Skeletal muscle tissue (tissue), 4 donors: ENCODE measurements around the gene IKZF4. TPM values are rescaled to one million over a fixed set of nuclear protein-coding genes. Genes with fewer than 3 reads are reported as not detected.
"Not testable (repeated sequence)": the region's sequence is repeated elsewhere in the genome, so short reads cannot be mapped to it uniquely, and the experiment has no call there.

Experiments
- H3K27ac ChIP-seq: one replicate; pipeline ENCODE4 v1.7.0; 2013; ENCODE audit warnings: mild to moderate bottlenecking, low read depth, low read length, inconsistent platforms
- H3K27me3 ChIP-seq, 3 donors: one replicate each; pipeline ENCODE4 v1.7.0; 2013; ENCODE audit warnings: low read length in 3 of 3; ENCODE audit not compliant: control insufficient read depth in 3 of 3, insufficient read depth in 3 of 3
- H3K36me3 ChIP-seq, 3 donors: one replicate each; pipeline ENCODE4 v1.7.0; 2013; ENCODE audit warnings: low read length in 3 of 3; ENCODE audit not compliant: control insufficient read depth in 3 of 3, insufficient read depth in 3 of 3
- H3K4me1 ChIP-seq, 3 donors: one replicate each; pipeline ENCODE4 v1.7.0; 2013; ENCODE audit warnings: low read length in 3 of 3, mild to moderate bottlenecking in 3 of 3; ENCODE audit not compliant: control insufficient read depth in 3 of 3, insufficient read depth in 3 of 3
- H3K4me3 ChIP-seq, 3 donors: one replicate each; pipeline ENCODE4 v1.7.0; 2013; ENCODE audit warnings: low read length in 3 of 3
- H3K9ac ChIP-seq, 3 donors: one replicate each; pipeline ENCODE4 v1.7.0; 2013; ENCODE audit warnings: low read length in 3 of 3, mild to moderate bottlenecking in 3 of 3, moderate library complexity in 2 of 3, low read depth in 1 of 3
- H3K9me3 ChIP-seq, 3 donors: one replicate each; pipeline ENCODE4 v1.7.0; 2013; ENCODE audit warnings: low read length in 3 of 3; ENCODE audit not compliant: control insufficient read depth in 3 of 3
- total RNA-seq: library from RNA; depleted of rRNA; stranded (reverse); fragments of >200 nt; gene quantifications from one replicate; pipeline ENCODE4 v1.2.3, GENCODE V29; 2014
- donor health status: Osteomylitis.

The IKZF4 gene
- total RNA-seq, 1 donor from 2014 or later, result 1.6 TPM

- no peak overlapping the region for H3K27ac ChIP-seq
- H3K4me1 ChIP-seq, result no peaks in the 10 kb centered on the region
- H3K9ac ChIP-seq, result no peak overlapping the region
- no peaks in the 10 kb centered on the region for H3K27me3 ChIP-seq
- no peaks in the 10 kb centered on the region for H3K9me3 ChIP-seq
- H3K36me3 ChIP-seq, result no peaks in the 10 kb centered on the region
- no peak overlapping the region for H3K4me3 ChIP-seq
Observed at GRCh38 chr12:56053407-56053893, 32.6 kb downstream of the IKZF4 start.

GRCh38 chr12:56059964-56060363 lies 39.1 kb downstream of the IKZF4 start:
- not testable (repeated sequence) for H3K36me3 ChIP-seq, H3K9ac ChIP-seq, H3K4me3 ChIP-seq, H3K27ac ChIP-seq, H3K9me3 ChIP-seq, H3K27me3 ChIP-seq, H3K4me1 ChIP-seq

DNA sequence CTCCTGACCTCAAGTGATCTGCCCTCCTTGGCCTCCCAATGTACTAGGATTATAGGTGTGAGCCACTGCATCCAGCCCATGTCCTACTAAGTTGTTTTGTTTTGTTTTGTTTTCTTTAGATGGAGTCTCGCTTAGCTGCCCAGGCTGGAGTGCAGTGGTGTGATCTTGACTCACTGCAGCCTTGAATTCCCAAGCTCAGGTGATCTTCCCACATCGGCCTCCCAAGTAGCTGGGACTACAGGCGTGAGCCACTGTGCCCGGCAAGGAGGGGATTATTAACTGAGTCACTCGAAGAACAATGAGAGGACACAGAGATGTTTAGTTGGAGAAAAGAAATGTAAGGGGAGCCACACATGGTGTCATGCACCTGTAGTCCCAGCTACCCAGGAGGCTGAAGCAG lies 41.1 kb downstream of the IKZF4 start:
- Histone ChIP-seq H3K27me3 (no peaks in the 10 kb centered on the region), H3K9me3 (no peaks in the 10 kb centered on the region), H3K4me1 (no peaks in the 10 kb centered on the region), H3K27ac (no peak overlapping the region), H3K9ac (no peak overlapping the region), H3K36me3 (no peaks in the 10 kb centered on the region), H3K4me3 (no peak overlapping the region)

DNA sequence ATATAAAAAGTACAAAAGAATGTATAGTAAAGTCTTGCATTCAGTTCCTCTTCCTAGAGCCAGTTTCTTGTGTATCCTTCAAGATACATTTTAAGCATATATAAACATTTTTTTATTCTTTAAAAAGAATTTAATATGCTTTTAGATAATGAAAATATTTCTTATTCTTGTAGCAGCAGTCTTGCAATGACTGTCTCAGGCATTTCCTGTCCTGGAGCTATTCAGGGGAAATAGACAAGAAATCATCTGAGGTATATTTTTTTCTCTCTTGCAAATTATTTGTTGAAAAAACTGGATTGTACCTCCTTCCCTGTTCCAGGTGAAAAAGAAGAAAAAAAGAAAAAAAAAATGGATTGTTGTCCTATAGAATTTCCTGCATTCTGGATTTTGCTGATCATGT lies 42.2 kb downstream of the IKZF4 start:
- Histone ChIP-seq H3K4me3 (no peak overlapping the region), H3K27me3 (no peaks in the 10 kb centered on the region), H3K36me3 (no peaks in the 10 kb centered on the region), H3K4me1 (no peaks in the 10 kb centered on the region), H3K9me3 (no peaks in the 10 kb centered on the region), H3K9ac (no peak overlapping the region), H3K27ac (no peak overlapping the region)

GRCh38 chr12:56071648-56072047 lies 50.8 kb downstream of the IKZF4 start:
- H3K4me3 ChIP-seq, result no peak overlapping the region
- H3K4me1 ChIP-seq, result no peaks in the 10 kb centered on the region
- H3K9ac ChIP-seq, result no peak overlapping the region
- no peaks in the 10 kb centered on the region for H3K36me3 ChIP-seq
- no peaks in the 10 kb centered on the region for H3K9me3 ChIP-seq
- no peak overlapping the region for H3K27ac ChIP-seq
- H3K27me3 ChIP-seq, result peaks cover 0 to 3% (median 3%) of the 10 kb centered on the region in 3 donors

DNA sequence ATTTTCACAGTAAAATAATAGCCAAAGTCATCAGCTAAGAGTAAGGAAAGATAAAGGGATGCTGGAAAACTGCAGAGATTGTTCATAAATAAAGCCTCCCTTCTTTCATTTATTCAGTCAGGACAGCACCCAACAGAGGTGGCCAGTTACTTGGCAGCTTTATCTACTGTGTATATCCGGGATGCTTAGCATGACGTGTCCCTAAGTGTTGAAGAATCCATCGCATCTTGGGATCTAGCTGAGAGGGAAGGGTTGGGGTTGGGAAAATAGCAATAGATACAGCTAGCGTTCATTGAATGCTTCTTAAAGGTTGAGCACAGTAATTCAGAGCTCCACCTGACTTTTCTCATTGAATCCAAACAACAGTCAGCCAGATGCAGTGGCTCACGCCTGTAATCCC lies 53.6 kb downstream of the IKZF4 start:
- no peak overlapping the region for H3K4me3 ChIP-seq
- no peaks in the 10 kb centered on the region for H3K9me3 ChIP-seq

DNA sequence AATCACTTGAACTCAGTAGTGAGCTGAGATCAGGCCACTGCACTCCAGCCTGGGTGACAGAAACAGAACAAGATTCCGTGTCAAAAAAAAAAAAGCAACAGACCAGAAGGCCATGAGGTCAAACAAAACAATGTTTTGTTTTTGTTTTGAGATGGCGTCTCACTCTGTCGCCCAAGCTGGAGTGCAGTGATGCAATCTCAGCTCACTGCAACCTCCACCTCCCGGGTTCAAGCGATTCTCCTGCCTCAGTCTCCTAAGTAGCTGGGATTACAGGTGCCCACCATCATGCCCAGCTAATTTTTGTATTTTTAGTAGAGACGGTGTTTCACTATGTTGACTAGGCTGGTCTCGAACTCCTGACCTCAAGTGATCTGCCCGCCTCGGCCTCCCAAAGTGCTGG lies 57.1 kb downstream of the IKZF4 start:
- H3K9ac ChIP-seq, H3K27ac ChIP-seq, H3K36me3 ChIP-seq, H3K9me3 ChIP-seq, H3K4me3 ChIP-seq: not testable (repeated sequence)
- Histone ChIP-seq H3K27me3 (peaks cover 11 to 18% (median 18%) of the 10 kb centered on the region in 3 donors), H3K4me1 (peaks cover 12 to 16% (median 15%) of the 10 kb centered on the region in 3 donors)

More for the DNA sequence above, 53.6 kb downstream of the IKZF4 start:
- H3K9ac ChIP-seq, result no peak overlapping the region
- peaks cover 4 to 7% (median 5%) of the 10 kb centered on the region in 3 donors for H3K4me1 ChIP-seq
- H3K27me3 ChIP-seq, result peaks cover 0 to 6% (median 6%) of the 10 kb centered on the region in 3 donors
- H3K27ac ChIP-seq, result no peak overlapping the region
- H3K36me3 ChIP-seq, result no peaks in the 10 kb centered on the region

DNA sequence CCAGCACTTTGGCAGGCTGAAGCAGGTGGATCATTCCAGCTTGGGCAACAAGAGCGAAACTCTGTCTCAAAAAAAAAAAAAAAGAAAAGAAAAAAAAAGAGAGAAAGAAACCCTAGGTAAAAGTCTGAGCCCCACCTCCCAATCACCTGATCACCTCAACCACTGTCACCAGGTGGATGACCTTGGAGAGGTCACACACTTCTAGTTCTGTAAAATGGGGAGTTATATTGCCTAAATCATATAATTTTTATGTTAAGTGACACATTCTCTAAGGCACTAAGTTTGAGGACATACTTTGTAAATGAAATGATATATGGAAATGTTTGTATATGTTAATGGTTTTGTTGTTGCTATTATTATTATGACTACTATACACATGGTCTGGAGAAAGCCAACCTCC lies 57.6 kb downstream of the IKZF4 start:
- Histone ChIP-seq H3K27ac (no peak overlapping the region), H3K9ac (no peak overlapping the region), H3K36me3 (no peaks in the 10 kb centered on the region), H3K9me3 (no peaks in the 10 kb centered on the region), H3K4me3 (no peak overlapping the region), H3K4me1 (peaks cover 12 to 16% (median 15%) of the 10 kb centered on the region in 3 donors), H3K27me3 (peaks cover 11 to 18% (median 17%) of the 10 kb centered on the region in 3 donors)

- Histone ChIP-seq H3K4me1 (peaks cover 12 to 16% (median 15%) of the 10 kb centered on the region in 3 donors), H3K36me3 (no peaks in the 10 kb centered on the region), H3K9ac (peak overlapping the region; percentile 20 to 74 (median 50)), H3K9me3 (no peaks in the 10 kb centered on the region), H3K27ac (peak overlapping the region; percentile 39), H3K4me3 (peak overlapping the region; percentile 72 to 80 (median 75)), H3K27me3 (peaks cover 11 to 18% (median 17%) of the 10 kb centered on the region in 3 donors)
Observed at GRCh38 chr12:56078931-56079722, 58.3 kb downstream of the IKZF4 start.

GRCh38 chr12:56079723-56080555 lies 59.1 kb downstream of the IKZF4 start, which contains the start of gene ERBB3:
Gene ERBB3 (plus strand): TSS chr12:56080165. CDS start chr12:56080301, 136 bp downstream.
- Histone ChIP-seq H3K9ac (peak within 1 kb of the TSS; percentile 64 to 74 (median 65)), H3K4me3 (peak within 1 kb of the TSS; percentile 72 to 80 (median 75))

More at GRCh38 chr12:56079723-56080555, 59.1 kb downstream of the IKZF4 start, which contains the start of gene ERBB3:
- Histone ChIP-seq H3K4me1 (peaks cover 12 to 16% (median 15%) of the 10 kb centered on the region in 3 donors), H3K27me3 (peaks cover 11 to 17% (median 14%) of the 10 kb centered on the region in 3 donors), H3K9me3 (no peaks in the 10 kb centered on the region), H3K36me3 (no peaks in the 10 kb centered on the region), H3K27ac (peak within 1 kb of the TSS; percentile 74)
